HG02938 (cell line): ENCODE measurements around the gene MYB.

Experiments
- ATAC-seq: cut with Tn5 transposase; IDR thresholded peaks from one replicate; pipeline ENCODE4 v1.9.1; 2021; ENCODE audit warnings: mild to moderate bottlenecking, moderate library complexity; ENCODE audit not compliant: unreplicated experiment

The MYB gene

DNA sequence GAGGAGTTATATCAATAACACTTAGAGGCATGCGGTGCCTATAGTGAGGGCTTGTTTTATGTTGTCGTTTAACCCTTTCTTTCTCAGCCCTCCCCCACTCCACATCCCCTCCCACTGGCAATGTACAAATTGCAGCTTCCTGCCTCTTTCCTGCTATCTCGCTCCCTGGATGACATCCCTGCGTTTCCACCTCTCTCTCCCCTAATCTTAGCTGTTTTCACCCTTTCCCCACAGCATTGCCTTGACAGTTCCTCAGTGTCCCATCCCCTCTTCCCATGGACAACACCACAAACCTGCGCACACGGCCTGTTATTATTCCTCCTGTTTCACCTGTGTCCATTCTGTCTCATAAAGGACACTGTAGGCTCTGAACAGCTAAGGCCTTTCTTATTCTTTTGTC lies 34.5 kb downstream of the MYB start:
- no peak for ATAC-seq

DNA sequence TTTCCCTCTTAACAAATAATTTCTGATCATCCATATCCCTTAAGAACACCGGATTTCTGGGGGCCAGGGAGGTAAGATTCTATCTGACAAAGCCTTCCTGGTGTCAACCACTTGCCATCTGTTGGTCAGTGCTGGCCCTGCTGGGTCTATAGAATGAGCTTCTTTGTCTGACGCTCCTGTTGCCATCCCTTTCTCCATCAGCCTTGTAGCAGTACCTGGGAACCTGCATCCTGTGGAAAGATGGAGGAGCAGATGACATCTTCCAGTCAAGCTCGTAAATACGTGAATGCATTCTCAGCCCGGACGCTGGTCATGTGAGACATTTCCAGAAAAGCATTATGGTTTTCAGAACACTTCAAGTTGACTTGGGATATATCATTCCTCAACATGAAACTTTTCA lies 36.6 kb downstream of the MYB start:
- no peak for ATAC-seq

DNA sequence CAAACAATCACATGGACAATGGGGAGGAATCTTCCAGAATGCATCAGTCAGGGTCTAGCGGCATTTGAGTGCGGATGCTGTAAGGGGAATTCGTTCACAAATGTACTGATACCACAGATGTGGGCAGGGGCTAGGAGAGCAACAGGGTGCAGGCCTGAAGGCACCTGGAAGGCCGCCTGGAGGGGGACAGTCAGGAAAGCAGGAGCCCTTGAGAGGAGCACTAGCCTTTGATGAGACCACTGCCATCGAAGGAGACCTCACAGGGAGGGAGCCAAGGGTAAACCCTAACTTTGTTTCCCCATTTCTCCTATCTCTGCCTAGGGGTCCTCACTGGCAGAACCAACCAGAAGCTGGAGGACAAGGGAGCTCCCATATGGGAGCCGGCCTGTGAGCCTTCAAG lies 38.2 kb downstream of the MYB start:
- ATAC-seq = no peak

DNA sequence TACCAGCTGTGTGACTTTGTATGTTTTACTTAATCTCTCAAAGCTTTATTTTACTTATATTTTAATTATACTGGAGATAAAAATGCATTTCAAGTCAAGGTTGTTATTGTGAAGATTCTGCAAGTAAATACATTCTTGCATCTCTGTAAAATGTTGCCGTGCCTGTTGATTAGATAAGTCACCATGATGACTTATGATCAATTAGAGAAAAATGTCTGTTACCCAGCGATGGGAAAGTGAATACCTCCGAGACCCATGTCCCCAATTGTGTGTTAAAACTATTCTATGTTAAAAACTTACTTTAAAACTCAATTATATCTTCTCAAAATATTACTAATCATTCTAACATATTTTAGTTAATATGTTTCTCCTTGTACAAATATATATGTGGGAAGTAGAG lies 39.9 kb downstream of the MYB start:
- no peak for ATAC-seq

DNA sequence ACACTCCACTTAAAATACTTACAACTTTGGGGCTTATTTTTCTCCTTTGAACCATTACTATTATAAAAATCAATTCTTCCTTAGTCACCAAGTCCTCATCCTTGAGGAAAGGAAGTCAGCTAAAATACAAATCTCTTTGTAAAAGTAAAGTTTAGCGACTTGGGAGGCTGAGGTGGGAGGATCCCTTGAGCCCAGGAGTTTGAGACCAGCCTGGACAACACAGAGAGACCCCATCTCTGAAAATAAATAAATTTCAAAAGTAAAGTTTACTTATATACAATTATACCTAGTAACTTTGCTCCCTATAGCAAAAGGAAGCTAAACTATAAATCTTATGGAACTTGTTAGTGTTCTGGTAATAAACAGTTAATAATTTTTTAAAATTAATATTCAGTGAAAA lies 40.4 kb downstream of the MYB start:
- no peak for ATAC-seq

DNA sequence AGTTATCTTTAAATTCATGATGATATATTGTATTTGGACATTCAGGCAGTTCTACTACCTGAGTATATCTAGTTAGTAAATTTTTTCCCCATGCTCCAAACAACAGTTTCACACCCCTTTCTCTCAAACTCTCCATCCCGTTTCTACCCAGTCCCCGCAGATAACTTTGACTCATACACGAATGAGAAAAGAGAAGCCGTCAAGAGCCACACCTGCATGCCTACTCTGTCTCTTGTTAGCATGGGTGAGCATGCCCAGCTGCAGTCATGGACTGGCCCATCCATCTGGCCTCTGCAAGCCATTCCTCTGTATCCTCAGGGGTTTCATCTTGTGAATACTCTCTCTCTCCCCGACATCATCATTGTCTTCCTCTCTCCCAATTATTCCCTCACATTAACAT lies 41.5 kb downstream of the MYB start:
- ATAC-seq = no peak

DNA sequence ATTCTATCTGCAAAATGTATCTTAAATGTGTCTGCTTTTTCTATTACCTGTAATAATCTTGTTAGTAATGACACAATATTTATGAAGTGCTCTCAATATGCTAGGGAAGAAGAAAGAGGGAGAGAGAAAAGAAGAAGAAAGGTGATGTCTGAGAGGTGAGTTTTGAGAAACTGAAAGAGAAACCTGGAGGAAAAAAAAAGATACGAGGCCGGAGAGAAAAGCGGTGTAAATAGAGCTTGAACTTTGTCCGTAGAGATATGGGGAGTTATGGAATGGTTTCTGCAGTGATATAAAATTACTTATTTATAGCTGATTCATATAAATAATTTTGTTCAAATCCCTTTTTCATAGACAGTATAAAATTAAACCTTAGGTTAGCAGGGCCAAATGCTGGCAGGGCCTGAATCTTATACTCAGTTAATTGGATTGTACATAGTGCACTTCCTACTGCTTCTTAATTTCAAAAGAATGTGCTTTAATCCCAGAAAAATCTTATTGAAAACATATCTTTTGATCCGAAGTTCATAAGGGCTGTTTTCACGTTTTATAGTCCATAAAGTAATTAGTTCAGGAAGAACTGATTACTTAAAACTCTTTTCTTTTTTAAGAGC lies 43.0 kb downstream of the MYB start:
- no peak for ATAC-seq

DNA sequence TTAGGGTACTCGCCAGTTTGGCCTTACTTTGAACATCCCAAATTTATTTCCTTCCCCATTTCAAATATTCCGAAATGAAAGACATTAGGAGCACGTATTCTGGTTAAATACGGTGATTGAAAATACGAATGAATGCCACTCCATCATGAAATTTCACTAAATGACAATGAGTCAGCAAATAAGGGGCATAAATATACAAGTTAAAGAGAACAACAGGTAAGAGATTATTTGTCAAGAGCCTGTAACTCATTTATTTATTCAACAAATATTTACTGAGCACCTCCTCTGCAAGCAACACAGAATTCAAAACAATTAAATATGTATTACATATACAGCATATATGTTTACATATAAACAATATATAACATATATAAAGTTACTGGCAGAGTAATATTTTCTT lies 44.8 kb downstream of the MYB start:
- ATAC-seq = no peak

DNA sequence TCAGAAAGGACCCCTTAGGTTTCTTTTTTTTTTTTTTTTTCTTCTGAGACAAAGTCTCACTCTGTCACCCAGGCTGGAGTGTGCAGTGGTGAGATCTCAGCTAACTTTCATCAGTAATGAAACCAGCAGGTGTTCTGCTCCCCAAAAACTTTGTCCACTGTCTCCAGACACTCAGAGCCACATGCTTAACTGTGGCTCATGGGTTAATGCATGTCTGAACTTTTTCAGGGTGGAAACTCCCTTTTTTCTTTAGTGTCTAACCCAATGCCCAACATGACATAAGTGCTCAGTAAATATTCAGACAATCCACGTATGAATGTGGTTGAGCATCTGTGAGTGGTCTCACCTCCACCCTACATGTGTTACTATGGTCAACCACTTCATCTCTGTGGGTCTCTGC lies 45.4 kb downstream of the MYB start:
- ATAC-seq = peak; percentile 84

DNA sequence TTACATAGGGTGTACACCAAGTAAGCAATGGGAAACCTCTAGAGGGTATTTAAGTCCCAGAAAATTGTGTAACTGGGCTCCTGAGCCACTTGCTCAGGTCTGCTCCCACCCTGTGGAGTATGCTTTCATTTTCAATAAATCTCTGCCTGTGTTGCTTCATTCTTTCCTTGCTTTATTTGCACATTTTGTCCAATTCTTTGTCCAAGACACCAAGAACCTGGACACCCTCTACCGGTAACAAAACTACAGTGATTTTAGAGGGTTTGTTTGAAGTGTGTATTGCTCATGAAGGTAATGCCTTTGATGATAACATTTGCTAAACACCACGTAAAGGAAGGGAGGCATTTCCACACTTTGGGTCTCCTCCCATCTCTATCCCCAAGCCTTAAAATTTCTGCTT lies 46.2 kb downstream of the MYB start:
- no peak for ATAC-seq

DNA sequence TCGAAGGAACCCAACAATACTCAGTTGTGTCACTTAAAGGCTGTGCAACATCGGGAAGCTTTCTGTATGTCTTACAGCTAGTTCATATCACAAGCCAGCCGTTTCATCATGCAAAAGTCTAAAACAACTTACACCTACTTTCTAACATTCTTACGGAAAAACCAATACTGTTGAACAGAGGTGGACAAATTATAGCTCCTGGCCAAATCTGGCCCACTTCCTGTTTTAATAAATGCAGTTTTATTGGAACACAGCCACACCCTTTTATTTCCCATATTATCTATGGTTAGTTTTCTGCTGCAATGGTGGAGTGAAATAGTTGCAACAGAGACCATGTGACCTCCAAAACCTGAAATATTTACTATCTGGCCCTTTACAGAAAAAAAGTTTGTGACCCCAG lies 46.6 kb downstream of the MYB start:
- ATAC-seq = no peak

DNA sequence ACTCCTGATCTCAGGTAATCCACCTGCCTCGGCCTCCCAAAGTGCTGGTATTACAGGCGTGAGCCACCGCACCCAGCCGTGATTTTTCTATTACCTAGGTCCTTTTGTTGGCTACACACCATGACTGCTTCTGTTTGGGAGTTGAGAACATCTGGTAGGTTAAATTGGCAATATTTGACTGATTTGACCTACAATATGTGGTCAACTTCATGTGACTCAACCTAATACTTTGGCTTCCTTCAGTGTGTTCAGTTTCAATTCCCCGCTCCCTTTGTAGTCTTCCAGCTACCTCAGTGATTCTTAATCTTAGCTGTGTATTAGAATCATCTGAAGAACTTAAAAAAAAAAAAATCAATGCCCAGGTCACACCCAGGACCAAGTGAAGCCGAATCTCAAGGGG lies 47.4 kb downstream of the MYB start:
- peak; percentile 37 for ATAC-seq

DNA sequence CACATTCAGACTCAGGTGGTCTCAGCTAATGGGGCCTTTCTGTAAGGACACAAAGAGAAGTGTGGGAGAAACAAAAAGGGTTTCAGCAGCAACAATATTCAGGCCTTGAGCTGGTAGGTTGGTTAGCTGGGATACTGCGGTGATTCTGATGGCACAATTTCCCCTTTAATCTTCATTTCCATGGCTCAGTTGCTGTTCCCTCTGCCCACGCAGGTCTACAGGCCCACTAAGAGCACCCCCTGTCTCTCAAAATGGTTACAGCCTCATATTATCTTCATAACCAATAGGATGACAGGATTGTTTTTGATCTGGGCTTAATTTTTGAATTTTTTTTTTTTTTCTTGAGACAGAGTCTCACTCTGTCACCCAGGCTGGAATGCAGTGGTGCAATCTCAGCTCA lies 48.9 kb downstream of the MYB start:
- ATAC-seq = no peak

DNA sequence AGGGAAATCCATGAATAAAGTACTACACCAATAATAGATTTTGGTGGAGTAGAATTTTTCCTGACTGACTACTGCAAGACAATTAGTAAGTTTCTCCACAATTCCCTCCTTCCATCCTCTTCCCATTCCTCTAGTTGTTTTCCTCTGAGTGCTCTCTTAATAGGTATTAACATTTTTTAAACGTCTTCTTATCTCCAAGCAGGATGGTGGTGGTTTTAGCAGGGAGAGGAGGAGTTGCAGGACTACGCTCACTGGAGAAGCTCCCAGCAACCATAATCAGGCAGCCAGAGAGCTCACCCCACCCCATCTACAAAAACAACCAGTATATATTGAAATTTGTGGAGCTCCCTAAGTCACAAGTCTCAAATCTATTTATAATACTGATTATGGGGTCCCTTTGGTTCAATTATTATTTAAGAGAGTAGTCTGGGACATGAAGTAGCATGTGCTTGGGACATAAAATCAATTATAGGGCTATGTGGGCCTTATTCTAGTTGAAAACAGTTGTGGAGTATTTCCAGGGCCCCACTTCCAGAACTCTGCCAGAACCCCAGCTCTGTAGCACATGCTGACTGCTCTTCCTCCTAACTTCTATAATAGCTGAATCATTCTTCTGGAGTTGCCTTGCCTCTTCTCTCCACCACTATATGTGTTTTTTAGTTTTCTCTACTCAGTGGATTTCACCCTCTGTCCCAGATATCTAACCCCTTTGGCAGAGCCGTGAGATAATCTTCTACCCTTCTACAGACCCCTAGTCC lies 49.8 kb downstream of the MYB start:
- no peak for ATAC-seq

DNA sequence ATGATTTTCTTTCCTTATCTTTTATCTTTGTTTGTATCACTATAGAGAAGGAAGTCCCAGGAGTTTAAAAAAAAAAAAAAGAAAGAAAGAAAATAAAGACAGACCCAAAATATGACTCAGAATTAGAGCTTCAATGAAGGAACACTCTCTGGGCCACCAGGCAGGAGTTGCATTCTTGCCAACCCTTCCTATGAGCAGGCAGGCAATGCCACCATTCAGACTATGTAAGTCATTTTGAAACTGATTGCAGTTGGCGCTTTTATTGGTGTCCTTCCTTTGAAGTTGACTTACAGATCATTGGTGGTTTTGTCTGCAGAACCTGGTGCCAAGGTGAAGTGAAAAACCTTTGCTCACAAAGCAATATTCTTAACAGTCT lies 50.3 kb downstream of the MYB start:
- no peak for ATAC-seq

DNA sequence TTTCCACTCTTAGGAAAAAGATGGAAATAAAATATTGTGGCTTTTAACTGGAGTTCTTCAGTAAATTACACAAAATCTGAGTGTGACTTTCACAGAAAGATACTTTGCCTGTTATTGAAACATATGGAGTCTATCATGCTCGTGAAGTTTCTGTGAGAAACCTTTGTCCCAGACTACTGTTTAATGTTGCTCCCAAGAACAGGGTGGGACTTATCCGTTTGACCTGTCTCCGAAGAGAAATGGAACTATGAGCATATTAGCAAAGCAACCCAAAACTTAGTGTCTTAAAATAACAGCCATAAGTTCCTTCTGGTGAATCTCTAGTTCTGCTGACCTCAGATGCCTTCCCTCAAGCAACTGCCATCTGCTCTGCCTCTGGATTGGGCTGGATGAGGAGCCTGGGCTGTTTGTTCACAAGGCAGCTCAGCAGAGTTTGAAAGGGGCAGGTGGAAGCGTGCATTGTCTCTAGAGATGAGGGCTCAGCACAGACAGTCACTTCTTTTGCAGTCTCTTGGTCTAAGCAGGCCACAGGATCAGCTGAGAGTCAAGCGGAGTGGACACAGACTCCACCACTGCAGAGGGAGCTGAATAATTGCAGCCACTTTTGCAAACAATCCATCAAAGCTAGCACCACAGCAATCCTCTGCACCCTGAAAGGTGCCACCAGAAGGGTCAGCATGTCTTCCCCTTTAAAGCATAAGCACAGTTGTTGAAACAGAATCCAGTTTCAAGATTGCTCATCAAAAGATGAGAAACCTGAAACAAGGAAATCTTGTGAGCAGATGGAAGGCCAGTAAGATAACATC lies 52.8 kb downstream of the MYB start:
- ATAC-seq = no peak

DNA sequence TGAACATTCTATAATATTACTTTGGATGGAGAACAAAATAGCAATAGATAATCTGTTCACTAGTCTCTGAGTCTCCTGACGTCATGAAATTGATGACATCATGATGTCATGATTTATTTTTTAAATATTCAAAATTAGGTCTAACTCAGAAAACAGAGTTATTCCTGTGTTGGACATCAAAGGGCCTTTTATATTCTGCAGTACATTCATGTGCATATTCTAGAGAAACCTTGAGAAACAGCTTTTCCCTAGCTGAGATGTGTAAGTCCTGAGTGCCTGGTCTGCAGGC lies 53.3 kb downstream of the MYB start:
- ATAC-seq = no peak

DNA sequence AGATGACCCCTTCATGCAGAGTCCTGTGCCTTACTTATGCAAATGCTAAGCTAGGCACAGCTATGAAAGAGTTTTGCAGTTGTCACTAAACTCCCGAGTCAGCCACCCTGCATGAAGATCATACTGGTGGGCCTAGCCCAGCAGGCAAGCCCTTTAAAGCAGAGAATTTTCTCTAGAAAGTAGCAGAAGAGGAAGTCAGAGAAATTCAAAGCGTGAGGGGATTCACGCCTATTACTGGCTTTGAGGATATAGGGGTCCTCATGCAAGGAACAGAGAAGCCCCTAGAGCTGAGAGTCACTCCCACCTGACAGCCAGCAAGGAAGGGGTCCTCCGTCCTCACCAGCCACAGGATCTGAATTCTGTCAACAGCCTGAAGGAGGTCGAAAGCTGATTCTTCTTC lies 54.6 kb downstream of the MYB start:
- ATAC-seq = no peak

DNA sequence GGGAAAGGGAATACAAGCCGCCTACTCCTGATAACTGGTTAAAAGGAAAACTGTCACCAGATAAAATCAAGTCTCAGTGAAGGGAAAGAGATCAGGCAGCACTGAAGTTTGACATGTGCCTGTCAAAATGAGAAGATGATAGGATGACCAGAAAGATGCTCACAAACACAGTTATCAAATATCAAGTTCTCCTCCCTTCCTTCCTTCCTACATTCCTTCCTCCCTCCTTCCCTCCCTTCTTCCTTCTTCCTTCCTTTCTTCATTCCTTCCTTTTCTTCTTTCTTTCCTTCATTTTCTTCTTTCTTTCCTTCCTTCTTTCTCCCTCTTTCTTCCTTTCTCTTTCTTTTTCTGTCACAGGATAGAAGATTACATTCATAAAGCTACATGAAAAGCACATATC lies 55.2 kb downstream of the MYB start:
- no peak for ATAC-seq

DNA sequence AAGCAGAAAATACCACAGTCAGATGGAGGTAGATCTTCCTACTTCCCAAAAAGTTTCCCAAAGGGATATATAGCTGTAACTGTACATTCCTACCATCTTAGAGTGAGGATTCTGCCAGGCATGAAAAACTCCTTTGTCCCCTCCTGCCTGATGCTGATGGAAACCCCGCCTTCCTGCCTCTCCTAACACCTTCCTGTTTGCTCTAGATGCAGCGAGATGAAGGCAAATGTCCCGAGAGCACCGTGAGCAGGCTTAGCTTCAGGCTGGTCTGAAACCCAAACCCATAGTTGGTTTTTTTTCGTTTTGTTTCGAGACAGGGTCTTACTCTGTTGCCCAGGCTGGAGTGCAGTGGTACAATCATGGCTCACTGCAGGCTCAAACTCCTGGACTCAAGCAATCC lies 55.6 kb downstream of the MYB start:
- ATAC-seq = no peak

DNA sequence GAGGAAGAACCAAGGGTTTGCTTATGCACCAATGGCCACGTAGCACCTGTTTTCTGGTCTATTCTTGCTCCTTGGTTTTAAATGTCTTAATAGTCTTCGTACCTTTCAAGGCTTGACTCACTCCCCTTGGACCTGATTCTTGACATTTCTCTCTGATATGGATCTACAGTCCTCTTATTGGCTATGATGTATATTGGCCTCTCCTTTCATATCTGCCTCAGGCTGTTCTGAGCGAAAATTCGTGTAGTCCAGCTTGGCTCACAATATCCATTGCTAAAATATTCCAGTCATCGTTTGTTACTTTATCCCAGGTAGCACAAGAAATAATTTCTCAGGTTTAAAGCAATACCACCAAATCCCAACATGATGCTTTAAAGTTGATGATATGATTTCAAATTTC lies 59.6 kb downstream of the MYB start:
- ATAC-seq = no peak
